Activated B cell treated with CpG ODN at 0.5 μM for 24 hours (primary cell): ENCODE data around the gene IQGAP3. TPM values are rescaled to one million over a fixed set of nuclear protein-coding genes. Genes with fewer than 3 reads are reported as not detected.
A peak's percentile ranks its signal among the peaks of the same experiment; 100 is the strongest.

Source experiments
- ATAC-seq: fragments of 200-7000 bp; cut with Tn5 transposase; one replicate; pipeline ENCODE4 v1.10.0; 2021; ENCODE audit warnings: low read depth, mild to moderate bottlenecking, moderate library complexity
- CTCF ChIA-PET: fragments of 350-600 bp; sonication (Branson Sonifier 250); formaldehyde crosslinking; loops from one replicate; lab custom pipeline; 2021; ENCODE audit warnings: antibody characterized with exemption; lab: Charles Lee
- POLR2A ChIA-PET: fragments of 350-600 bp; sonication (Branson Sonifier 250); formaldehyde crosslinking; loops from one replicate; lab custom pipeline; 2021; ENCODE audit warnings: antibody characterized with exemption; lab: Charles Lee
- DNase-seq: peaks from one replicate; pipeline ENCODE4 v3.0.0; 2022
- H3K27ac Mint-ChIP-seq: one replicate; pipeline ENCODE4 v1.8.0; 2020; ENCODE audit warnings: mixed read lengths
- H3K27me3 Mint-ChIP-seq: one replicate; pipeline ENCODE4 v1.8.0; 2021; ENCODE audit warnings: mixed read lengths
- H3K36me3 Mint-ChIP-seq: one replicate; pipeline ENCODE4 v1.8.0; 2021; ENCODE audit warnings: low read depth, mixed read lengths
- H3K4me1 Mint-ChIP-seq: one replicate; pipeline ENCODE4 v1.8.0; 2021; ENCODE audit warnings: mixed read lengths
- H3K4me3 Mint-ChIP-seq: one replicate; pipeline ENCODE4 v1.8.0; 2020; ENCODE audit warnings: mild to moderate bottlenecking, mixed read lengths
- H3K9me3 Mint-ChIP-seq: one replicate; pipeline ENCODE4 v1.8.0; 2020; ENCODE audit warnings: mixed read lengths
- intact Hi-C: fragments of 100-400 bp; cut with micrococcal nuclease; formaldehyde crosslinking; loops from one replicate; pipeline ENCODE4 v1.15.1; 2024
- total RNA-seq: library from RNA; stranded (reverse); gene quantifications from 2 replicates; pipeline ENCODE4 v1.2.3, GENCODE V29; 2022
- TF ChIP-seq, protein P1 (sequence below): fragments of 200-600 bp; IDR thresholded peaks from one replicate; pipeline ENCODE4 v1.8.0; 2022; ENCODE audit warnings: antibody characterized with exemption, mild to moderate bottlenecking

The IQGAP3 gene
- total RNA-seq, 1 donor from 2014 or later: 0.29 TPM

DNA sequence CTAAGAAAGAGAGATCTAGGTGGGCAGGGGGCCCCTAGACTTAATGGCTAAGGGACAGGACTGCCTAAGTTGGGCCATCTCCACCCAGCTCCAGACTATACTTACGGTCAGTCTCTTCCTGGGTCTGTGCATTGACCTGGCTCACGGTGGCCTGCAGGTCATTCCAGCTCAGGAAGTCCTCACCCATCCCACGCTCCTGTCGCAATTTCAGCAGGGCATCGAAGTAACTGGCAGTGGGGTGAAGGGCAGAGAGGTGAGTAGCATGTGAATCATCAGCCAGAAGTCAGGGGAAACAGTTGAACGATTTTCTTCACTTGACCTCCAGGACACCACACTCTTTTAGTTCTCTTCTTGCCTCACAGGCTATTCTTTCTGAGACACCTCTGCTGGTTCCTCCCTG, 20.5 kb downstream of the IQGAP3 start:
- Mint-ChIP-seq H3K36me3 (no peaks in the 10 kb centered on the region), H3K4me1 (peaks cover 49% of the 10 kb centered on the region), H3K9me3 (no peaks in the 10 kb centered on the region), H3K27me3 (no peaks in the 10 kb centered on the region), H3K27ac (peak overlapping the region; percentile 66), H3K4me3 (no peak overlapping the region)
- DNase-seq (no peak), ATAC-seq (no peak)
- POLR2A ChIA-PET: interaction anchor here (1.3 to 2.9 kb wide), 7 partner anchors 27 to 71 kb away, joined by 4 to 19 read pairs (median 11); partner anchors contain the start of gene MEF2D
- CTCF ChIA-PET: interaction anchor here (1.2 to 2.0 kb wide), 3 partner anchors 35 to 71 kb away, joined by 3 to 9 read pairs (median 4); no protein-coding TSS in a partner anchor
- intact Hi-C loops: loop anchor here (2.0 kb wide), 1 partner anchor 71 kb away; no protein-coding TSS in a partner anchor
- TF ChIP-seq, protein P1, sequence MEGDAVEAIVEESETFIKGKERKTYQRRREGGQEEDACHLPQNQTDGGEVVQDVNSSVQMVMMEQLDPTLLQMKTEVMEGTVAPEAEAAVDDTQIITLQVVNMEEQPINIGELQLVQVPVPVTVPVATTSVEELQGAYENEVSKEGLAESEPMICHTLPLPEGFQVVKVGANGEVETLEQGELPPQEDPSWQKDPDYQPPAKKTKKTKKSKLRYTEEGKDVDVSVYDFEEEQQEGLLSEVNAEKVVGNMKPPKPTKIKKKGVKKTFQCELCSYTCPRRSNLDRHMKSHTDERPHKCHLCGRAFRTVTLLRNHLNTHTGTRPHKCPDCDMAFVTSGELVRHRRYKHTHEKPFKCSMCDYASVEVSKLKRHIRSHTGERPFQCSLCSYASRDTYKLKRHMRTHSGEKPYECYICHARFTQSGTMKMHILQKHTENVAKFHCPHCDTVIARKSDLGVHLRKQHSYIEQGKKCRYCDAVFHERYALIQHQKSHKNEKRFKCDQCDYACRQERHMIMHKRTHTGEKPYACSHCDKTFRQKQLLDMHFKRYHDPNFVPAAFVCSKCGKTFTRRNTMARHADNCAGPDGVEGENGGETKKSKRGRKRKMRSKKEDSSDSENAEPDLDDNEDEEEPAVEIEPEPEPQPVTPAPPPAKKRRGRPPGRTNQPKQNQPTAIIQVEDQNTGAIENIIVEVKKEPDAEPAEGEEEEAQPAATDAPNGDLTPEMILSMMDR: no peak

DNA sequence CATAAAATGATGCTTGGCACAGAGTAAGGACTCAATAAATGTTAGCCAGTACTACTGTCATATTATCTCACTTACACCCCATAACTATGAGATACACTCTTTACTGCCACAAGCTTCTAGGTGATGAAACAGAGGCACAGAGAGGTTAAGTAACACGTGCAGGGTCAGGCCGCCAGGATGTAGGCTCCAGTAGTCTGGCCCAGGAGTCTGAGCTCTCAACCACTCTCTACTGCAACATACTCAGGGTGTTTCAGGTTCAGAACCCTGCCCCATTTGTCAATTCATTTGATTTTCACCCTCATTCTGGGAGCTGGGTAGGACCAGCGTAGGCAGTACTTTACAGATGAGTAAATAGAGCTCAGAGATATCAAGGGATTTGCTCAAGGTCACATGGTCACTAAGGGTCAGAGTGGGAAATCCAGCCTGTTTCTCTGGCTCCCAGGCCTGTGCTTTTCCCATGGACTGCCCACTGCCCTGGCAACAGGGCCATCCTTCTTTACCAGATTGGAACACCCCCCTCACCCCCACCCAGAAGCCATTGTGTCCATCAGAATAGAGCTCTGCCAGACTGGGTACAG, 21.2 kb downstream of the IQGAP3 start:
- ChIA-PET CTCF (interaction anchor here (1.2 to 2.0 kb wide), 4 partner anchors 36 to 71 kb away, joined by 3 to 9 read pairs (median 5); no protein-coding TSS in a partner anchor), POLR2A (interaction anchor here (0.9 to 2.9 kb wide), 9 partner anchors 26 to 94 kb away, joined by 3 to 19 read pairs (median 7); partner anchors contain the start of genes MEF2D and NAXE)
- no peak overlapping the region for H3K4me3 Mint-ChIP-seq
- intact Hi-C loops: no loop called here
- H3K4me1 Mint-ChIP-seq: peaks cover 49% of the 10 kb centered on the region
- TF ChIP-seq, protein P1: no peak
- no peaks in the 10 kb centered on the region for H3K9me3 Mint-ChIP-seq
- H3K36me3 Mint-ChIP-seq: no peaks in the 10 kb centered on the region
- ATAC-seq: peak; percentile 67
- no peaks in the 10 kb centered on the region for H3K27me3 Mint-ChIP-seq
- peak overlapping the region; percentile 66 for H3K27ac Mint-ChIP-seq
- DNase-seq: no peak

DNA sequence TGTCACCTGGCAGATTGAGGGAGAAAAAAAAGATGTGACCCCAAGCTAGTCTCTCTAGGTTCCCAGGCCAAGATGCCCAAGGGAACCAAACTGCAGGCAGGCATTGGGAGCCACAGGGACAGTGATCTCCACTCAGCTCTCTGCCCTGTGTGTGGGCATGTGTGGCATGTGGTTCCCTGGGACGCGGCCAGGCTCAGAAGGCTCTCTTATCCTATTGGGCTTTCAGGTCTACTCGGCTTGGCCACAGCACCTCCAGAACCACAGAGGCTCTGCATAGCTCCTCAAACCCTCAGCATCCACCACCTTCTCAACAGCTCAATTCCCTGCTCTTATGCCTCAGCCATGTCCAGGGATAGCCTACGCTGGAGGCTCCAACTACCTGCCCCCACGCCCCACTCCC, 22.0 kb downstream of the IQGAP3 start:
- DNase-seq: no peak
- Mint-ChIP-seq H3K9me3 (no peaks in the 10 kb centered on the region), H3K4me3 (no peak overlapping the region), H3K27me3 (no peaks in the 10 kb centered on the region), H3K4me1 (peaks cover 48% of the 10 kb centered on the region), H3K36me3 (no peaks in the 10 kb centered on the region), H3K27ac (peak overlapping the region; percentile 66)
- CTCF ChIA-PET: interaction anchor here (1.5 to 2.0 kb wide), 2 partner anchors 49 to 70 kb away, joined by 6 to 9 read pairs; no protein-coding TSS in a partner anchor
- TF ChIP-seq, protein P1: no peak
- no peak for ATAC-seq
- intact Hi-C loops: no loop called here
- POLR2A ChIA-PET: interaction anchor here (0.5 to 2.7 kb wide), 7 partner anchors 32 to 188 kb away, joined by 3 to 19 read pairs (median 4); partner anchors contain the start of gene MEF2D

GRCh38 chr1:156549831-156550230, 22.5 kb downstream of the IQGAP3 start:
- no peaks in the 10 kb centered on the region for H3K9me3 Mint-ChIP-seq
- TF ChIP-seq, protein P1: no peak
- POLR2A ChIA-PET: interaction anchor here (0.5 to 2.7 kb wide), 5 partner anchors 41 to 188 kb away, joined by 3 to 11 read pairs (median 4); partner anchors contain the start of gene MEF2D
- no peak for DNase-seq
- no peaks in the 10 kb centered on the region for H3K36me3 Mint-ChIP-seq
- H3K4me1 Mint-ChIP-seq: peaks cover 44% of the 10 kb centered on the region
- no peaks in the 10 kb centered on the region for H3K27me3 Mint-ChIP-seq
- no peak overlapping the region for H3K4me3 Mint-ChIP-seq
- intact Hi-C loops: loop anchor here (5.0 kb wide), 1 partner anchor 43 kb away; no protein-coding TSS in a partner anchor
- ATAC-seq: no peak
- H3K27ac Mint-ChIP-seq: peak overlapping the region; percentile 18
- CTCF ChIA-PET: interaction anchor here (1.5 to 2.0 kb wide), 2 partner anchors 48 to 69 kb away, joined by 6 to 9 read pairs; no protein-coding TSS in a partner anchor

DNA sequence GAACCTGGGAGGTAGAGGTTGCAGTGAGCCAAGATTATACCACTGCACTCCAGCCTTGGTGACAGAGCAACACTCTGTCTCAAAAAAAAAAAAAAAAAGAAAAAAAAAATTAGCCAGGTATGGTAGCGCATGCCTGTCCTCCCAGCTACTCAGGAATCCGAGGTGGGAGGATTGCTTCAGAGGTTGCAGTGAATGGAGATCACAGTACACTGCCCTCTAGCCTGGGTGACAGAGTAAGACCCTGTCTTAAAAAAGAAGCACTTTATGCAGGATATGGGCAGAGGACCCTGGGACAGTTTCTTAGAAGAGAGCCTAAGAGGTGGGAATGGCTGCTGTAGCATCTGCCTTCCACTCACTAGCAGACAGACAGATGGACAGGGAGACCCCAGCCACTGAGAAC, 23.0 kb downstream of the IQGAP3 start:
- Mint-ChIP-seq H3K36me3 (no peaks in the 10 kb centered on the region), H3K9me3 (no peaks in the 10 kb centered on the region), H3K27ac (no peak overlapping the region), H3K4me3 (no peak overlapping the region), H3K27me3 (no peaks in the 10 kb centered on the region), H3K4me1 (peaks cover 41% of the 10 kb centered on the region)
- intact Hi-C loops: loop anchor here (5.0 kb wide), 1 partner anchor 42 kb away; no protein-coding TSS in a partner anchor
- TF ChIP-seq, protein P1: no peak
- ATAC-seq: no peak
- no peak for DNase-seq
- POLR2A ChIA-PET: interaction anchor here (0.6 to 1.0 kb wide), 6 partner anchors 40 to 52 kb away, joined by 3 to 7 read pairs (median 4); partner anchors contain the start of genes GPATCH4 and MEF2D
- CTCF ChIA-PET: no interaction called here
